Activated naive CD4-positive, alpha-beta T cell treated with anti-CD3 and anti-CD28 coated beads, Interleukin-2, amount 50 U/mL, for 72 hours (primary cell): Measurements from ENCODE around the gene FBXO40. TPM values are rescaled to one million over a fixed set of nuclear protein-coding genes. Genes with fewer than 3 reads are reported as not detected.
A peak's percentile ranks its signal among the peaks of the same experiment; 100 is the strongest.

Experiments used
- ATAC-seq, 2 donors: fragments of 150-1000 bp; cut with Tn5 transposase; 2 replicates each; pipeline ENCODE4 v1.10.0; 2021; ENCODE audit warnings: mild to moderate bottlenecking in 2 of 2, moderate library complexity in 2 of 2
- DNase-seq, 2 donors: peaks; one replicate each; pipeline ENCODE4 v3.0.0; 2021 to 2022; ENCODE audit warnings: low spot score in 2 of 2
- H3K27ac Mint-ChIP-seq, 2 donors: one replicate each; pipeline ENCODE4 v1.8.0; 2022; ENCODE audit warnings: mild to moderate bottlenecking in 2 of 2, mixed read lengths in 2 of 2
- H3K36me3 Mint-ChIP-seq, 2 donors: one replicate each; pipeline ENCODE4 v1.8.0; 2022; ENCODE audit warnings: mixed read lengths in 2 of 2
- H3K9me3 Mint-ChIP-seq, 2 donors: one replicate each; pipeline ENCODE4 v1.8.0; 2022; ENCODE audit warnings: mixed read lengths in 2 of 2
- total RNA-seq, 2 donors: library from RNA; stranded (reverse); gene quantifications; one replicate each; pipeline ENCODE4 v1.2.3, GENCODE V29; 2022

Gene FBXO40
- total RNA-seq, 2 donors from 2014 or later: not detected

- Mint-ChIP-seq H3K27ac (no peak overlapping the region), H3K9me3 (no peaks in the 10 kb centered on the region), H3K36me3 (peaks cover 0 to 40% of the 10 kb centered on the region in 2 donors)
- DNase-seq: no peak
- no peak for ATAC-seq
These were observed 55.2 kb downstream of the FBXO40 start for GRCh38 chr3:121648219-121648958.

- peaks cover 0 to 36% of the 10 kb centered on the region in 2 donors for H3K36me3 Mint-ChIP-seq
- no peak overlapping the region for H3K27ac Mint-ChIP-seq
- no peak for DNase-seq
These were observed 56.5 kb downstream of the FBXO40 start for GRCh38 chr3:121649645-121650044.

GRCh38 chr3:121651684-121652083 lies 58.5 kb downstream of the FBXO40 start:
- Mint-ChIP-seq H3K9me3 (no peaks in the 10 kb centered on the region), H3K27ac (peak overlapping the region; percentile 21 to 72), H3K36me3 (peaks cover 9 to 41% of the 10 kb centered on the region in 2 donors)
- ATAC-seq (no peak), DNase-seq (no peak)

More at GRCh38 chr3:121649645-121650044, 56.5 kb downstream of the FBXO40 start:
- H3K9me3 Mint-ChIP-seq: no peaks in the 10 kb centered on the region
- ATAC-seq: no peak

- no peak for DNase-seq
- ATAC-seq: peak; percentile 90 to 93
- Mint-ChIP-seq H3K36me3 (peaks cover 31 to 60% of the 10 kb centered on the region in 2 donors), H3K27ac (peak overlapping the region in 1 of 2 donors; percentile 65), H3K9me3 (no peaks in the 10 kb centered on the region)
These were observed 61.6 kb downstream of the FBXO40 start for GRCh38 chr3:121654493-121655385.

- peak overlapping the region; percentile 98 for H3K27ac Mint-ChIP-seq
- DNase-seq: no peak
- no peak for ATAC-seq
- H3K9me3 Mint-ChIP-seq: peaks cover 5 to 7% of the 10 kb centered on the region in 2 donors
- peaks cover 58 to 59% of the 10 kb centered on the region in 2 donors for H3K36me3 Mint-ChIP-seq
These were observed 65.7 kb downstream of the FBXO40 start for GRCh38 chr3:121658716-121659435.

- H3K27ac Mint-ChIP-seq: peak overlapping the region; percentile 98
- ATAC-seq: no peak
- DNase-seq: no peak
- peaks cover 60 to 63% of the 10 kb centered on the region in 2 donors for H3K36me3 Mint-ChIP-seq
- H3K9me3 Mint-ChIP-seq: peaks cover 5 to 7% of the 10 kb centered on the region in 2 donors
These were observed 66.4 kb downstream of the FBXO40 start for GRCh38 chr3:121659586-121659985.

- ATAC-seq: peak; percentile 85 to 92
- peak within 1 kb of the TSS; percentile 98 for H3K27ac Mint-ChIP-seq
- peak; percentile 71 to 78 for DNase-seq
- peaks cover 65 to 68% of the 10 kb centered on the region in 2 donors for H3K36me3 Mint-ChIP-seq
- H3K9me3 Mint-ChIP-seq: peaks cover 5 to 7% of the 10 kb centered on the region in 2 donors
These were observed 67.4 kb downstream of the FBXO40 start, which contains the start of gene HCLS1 for GRCh38 chr3:121660356-121661171. TSS of gene HCLS1 (minus strand) at chr3:121660903. CDS start at chr3:121658347, 2,556 bp downstream.

- H3K36me3 Mint-ChIP-seq: peaks cover 59 to 66% of the 10 kb centered on the region in 2 donors
- DNase-seq: no peak
- H3K9me3 Mint-ChIP-seq: peaks cover 5 to 7% of the 10 kb centered on the region in 2 donors
- ATAC-seq: no peak
- peak overlapping the region; percentile 98 for H3K27ac Mint-ChIP-seq
These were observed 68.2 kb downstream of the FBXO40 start for GRCh38 chr3:121661376-121661775.

- Mint-ChIP-seq H3K27ac (no peak overlapping the region), H3K36me3 (peaks cover 46 to 52% of the 10 kb centered on the region in 2 donors), H3K9me3 (peaks cover 5 to 7% of the 10 kb centered on the region in 2 donors)
- DNase-seq: no peak
- ATAC-seq: no peak
These were observed 69.6 kb downstream of the FBXO40 start for GRCh38 chr3:121662742-121663141.

GRCh38 chr3:121663171-121663847 lies 70.1 kb downstream of the FBXO40 start:
- H3K36me3 Mint-ChIP-seq: peaks cover 40 to 48% of the 10 kb centered on the region in 2 donors

GRCh38 chr3:121665488-121665887 lies 72.3 kb downstream of the FBXO40 start:
- Mint-ChIP-seq H3K27ac (no peak overlapping the region), H3K9me3 (peaks cover 5 to 7% of the 10 kb centered on the region in 2 donors), H3K36me3 (peaks cover 23 to 41% of the 10 kb centered on the region in 2 donors)
- no peak for DNase-seq
- ATAC-seq: no peak

More at GRCh38 chr3:121663171-121663847, 70.1 kb downstream of the FBXO40 start:
- ATAC-seq (no peak), DNase-seq (no peak)
- H3K9me3 Mint-ChIP-seq: peaks cover 5 to 7% of the 10 kb centered on the region in 2 donors
- H3K27ac Mint-ChIP-seq: no peak overlapping the region

- Mint-ChIP-seq H3K9me3 (no peaks in the 10 kb centered on the region), H3K27ac (no peak overlapping the region), H3K36me3 (peaks cover 10 to 26% of the 10 kb centered on the region in 2 donors)
- no peak for DNase-seq
- ATAC-seq: no peak
These were observed 74.2 kb downstream of the FBXO40 start for GRCh38 chr3:121667333-121667732.

- no peaks in the 10 kb centered on the region for H3K9me3 Mint-ChIP-seq
- ATAC-seq: no peak
- peaks cover 5 to 12% of the 10 kb centered on the region in 2 donors for H3K36me3 Mint-ChIP-seq
These were observed 77.5 kb downstream of the FBXO40 start for GRCh38 chr3:121670676-121671075.

GRCh38 chr3:121677141-121677540 lies 84.0 kb downstream of the FBXO40 start:
- ATAC-seq (no peak), DNase-seq (no peak)
- H3K9me3 Mint-ChIP-seq: no peaks in the 10 kb centered on the region
- H3K27ac Mint-ChIP-seq: no peak overlapping the region
- peaks cover 7 to 13% of the 10 kb centered on the region in 2 donors for H3K36me3 Mint-ChIP-seq

More at GRCh38 chr3:121670676-121671075, 77.5 kb downstream of the FBXO40 start:
- no peak overlapping the region for H3K27ac Mint-ChIP-seq
- no peak for DNase-seq
